ENCODE data around the gene ALKBH6. TPM values are rescaled to one million over a fixed set of nuclear protein-coding genes. Genes with fewer than 3 reads are reported as not detected.

The ALKBH6 gene
- total and polyA plus RNA-seq, 9 of the 15 experiments (the other 6 are each of a cell fraction or from before 2014, with no cell fraction given), result 0.67 to 62.0 (median 34.5) TPM

DNA sequence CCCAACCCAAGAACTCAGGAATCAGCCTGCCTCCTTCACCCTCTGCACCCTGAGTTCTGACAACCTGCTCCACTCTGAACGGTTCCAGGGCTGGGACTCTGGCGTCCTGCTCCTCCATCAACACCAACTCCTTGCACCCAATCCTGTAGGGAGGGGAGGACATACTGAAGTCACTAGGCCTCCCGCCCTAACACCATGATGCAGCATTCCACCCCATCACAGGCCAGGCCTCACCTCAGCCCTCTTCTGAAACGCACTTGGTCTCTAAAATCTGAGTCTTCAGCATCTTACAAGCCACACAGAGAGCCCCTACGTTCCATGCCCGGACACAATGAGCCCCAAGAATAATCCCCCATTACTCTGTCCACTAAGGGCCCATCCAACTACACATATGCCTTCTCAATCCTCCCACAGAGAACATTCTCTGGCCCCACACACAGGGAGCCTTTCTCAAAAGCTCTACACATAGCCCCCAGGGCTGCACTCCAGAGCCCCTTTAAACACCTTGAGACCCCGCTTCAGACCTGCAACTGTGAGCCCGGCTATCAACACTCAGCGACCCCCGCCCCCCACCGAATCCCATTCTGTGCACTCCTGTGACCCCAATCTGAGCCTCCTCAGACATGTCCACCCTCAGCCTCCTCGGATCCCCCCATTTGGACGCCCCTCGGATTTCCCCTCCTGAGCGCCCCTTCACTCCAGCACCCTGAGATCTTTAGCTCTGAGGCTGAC is 567 bp downstream of the ALKBH6 start:
- WGBS (ENCODE audit: insufficient coverage, low coverage, missing lambda C conversion rate), result 1% methylated on average over 15 of the region's 15 CpGs
- peaks cover 31% of the 10 kb centered on the region for H3K79me2 ChIP-seq (ENCODE audit: control insufficient read depth, insufficient read depth, low read length)
- in situ Hi-C loops (cut with MboI), result no loop called here
- ChIA-PET CTCF (ENCODE audit: low intra/inter-chr PET ratio) (no interaction called here), POLR2A (interaction anchor here (0.6 to 1.2 kb wide), 10 partner anchors 10 to 231 kb away, joined by 3 to 9 read pairs (median 4); partner anchors contain the start of genes SDHAF1 and THAP8)
- H3K27me3 ChIP-seq (ENCODE audit: control insufficient read depth in 2 of 2, insufficient read depth in 2 of 2, low read length in 2 of 2), result no peaks in the 10 kb centered on the region
- peak overlapping the region; percentile 82 for H3K27ac ChIP-seq (ENCODE audit: extremely low read depth, low read depth, low read length)
- H3K4me2 ChIP-seq (ENCODE audit: insufficient read depth, low read length), result peak overlapping the region; percentile 90
- peak overlapping the region; percentile 87 for H3K4me3 ChIP-seq
- FAIRE-seq, result peak; percentile 74
- peaks cover 11 to 25% of the 10 kb centered on the region in 2 experiments; a peak in 4 of 5 replicates for H3K4me1 ChIP-seq (replicated peaks in 1 of 2; ENCODE audit: control insufficient read depth in 2 of 2, insufficient read depth in 2 of 2, low read length in 2 of 2)
- H4K20me1 ChIP-seq (replicated peaks; ENCODE audit: control insufficient read depth, insufficient read depth, low read length), result no peaks in the 10 kb centered on the region
- peak; percentile 57 to 58 (median 58) for DNase-seq (ENCODE audit: extremely low read depth in 1 of 4, low spot score in 3 of 4)
- no peaks in the 10 kb centered on the region for H3K9me1 ChIP-seq (ENCODE audit: control insufficient read depth, insufficient read depth, low read length)
- BruUV-seq (replicated peaks), result TSS peak; percentile 81
- peak; percentile 36 for ATAC-seq
- intact Hi-C loops (cut with micrococcal nuclease), result loop anchor here (1.0 kb wide), 1 partner anchor 38 kb away; no protein-coding TSS in a partner anchor
- H3K9me3 ChIP-seq (replicated peaks; ENCODE audit: control insufficient read depth, insufficient read depth, low read depth, low read length), result no peaks in the 10 kb centered on the region
- peaks cover 14% of the 10 kb centered on the region; the same call in 1 of the 3 replicates for H3K36me3 ChIP-seq (ENCODE audit: control insufficient read depth, insufficient read depth, low read length)
- H2AFZ ChIP-seq (ENCODE audit: low read depth, low read length), result peak overlapping the region; percentile 80
- peak overlapping the region; percentile 88 to 92 for H3K9ac ChIP-seq (ENCODE audit: insufficient read depth in 1 of 2, low read depth in 2 of 2, low read length in 2 of 2)
- TF ChIP-seq SIN3A (IDR thresholded peaks at IDR 0.05; ENCODE audit: borderline replicate concordance in 2 of 2, control insufficient read depth in 1 of 2, low read depth in 2 of 2, low read length in 2 of 2) (peak in 1 of 2 experiments; percentile 13; a peak in 1 of 4 replicates), TBP (optimal IDR thresholded peaks at IDR 0.05; ENCODE audit: low read depth, low read length) (peak; percentile 24), CREB1 (IDR thresholded peaks at IDR 0.05) (no peak), CREB1 (CRISPR knock-in tag; IDR thresholded peaks at IDR 0.05) (no peak), ZBTB17 (CRISPR knock-in tag; IDR thresholded peaks at IDR 0.05) (no peak), SNRNP70 (optimal IDR thresholded peaks at IDR 0.05; ENCODE audit: low read depth, low read length) (no peak), KLF6 (CRISPR knock-in tag; IDR thresholded peaks at IDR 0.05; ENCODE audit: borderline replicate concordance) (no peak), PHB (CRISPR knock-in tag; IDR thresholded peaks at IDR 0.05) (no peak), HNRNPLL (IDR thresholded peaks at IDR 0.05; ENCODE audit: low read depth, low read length, poor library complexity, severe bottlenecking) (peak; percentile 6), ZNF165 (CRISPR knock-in tag; IDR thresholded peaks at IDR 0.05; ENCODE audit: borderline replicate concordance) (no peak), SIRT6 (IDR thresholded peaks at IDR 0.05; ENCODE audit: low read depth, low read length) (no peak), RBM15 (IDR thresholded peaks at IDR 0.05; ENCODE audit: insufficient read depth, low read length) (no peak), NCOA1 (IDR thresholded peaks at IDR 0.05; ENCODE audit: low read depth) (0 out of 2 replicates have a peak, but pooled peaks have one; percentile 23), TRIM28 (IDR thresholded peaks at IDR 0.05) (no peak), SMAD1 (IDR thresholded peaks at IDR 0.05; ENCODE audit: low read depth, low read length, partially characterized antibody) (no peak)
- TF ChIP-seq, protein P1, sequence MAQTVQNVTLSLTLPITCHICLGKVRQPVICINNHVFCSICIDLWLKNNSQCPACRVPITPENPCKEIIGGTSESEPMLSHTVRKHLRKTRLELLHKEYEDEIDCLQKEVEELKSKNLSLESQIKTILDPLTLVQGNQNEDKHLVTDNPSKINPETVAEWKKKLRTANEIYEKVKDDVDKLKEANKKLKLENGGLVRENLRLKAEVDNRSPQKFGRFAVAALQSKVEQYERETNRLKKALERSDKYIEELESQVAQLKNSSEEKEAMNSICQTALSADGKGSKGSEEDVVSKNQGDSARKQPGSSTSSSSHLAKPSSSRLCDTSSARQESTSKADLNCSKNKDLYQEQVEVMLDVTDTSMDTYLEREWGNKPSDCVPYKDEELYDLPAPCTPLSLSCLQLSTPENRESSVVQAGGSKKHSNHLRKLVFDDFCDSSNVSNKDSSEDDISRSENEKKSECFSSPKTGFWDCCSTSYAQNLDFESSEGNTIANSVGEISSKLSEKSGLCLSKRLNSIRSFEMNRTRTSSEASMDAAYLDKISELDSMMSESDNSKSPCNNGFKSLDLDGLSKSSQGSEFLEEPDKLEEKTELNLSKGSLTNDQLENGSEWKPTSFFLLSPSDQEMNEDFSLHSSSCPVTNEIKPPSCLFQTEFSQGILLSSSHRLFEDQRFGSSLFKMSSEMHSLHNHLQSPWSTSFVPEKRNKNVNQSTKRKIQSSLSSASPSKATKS (CRISPR knock-in tag; IDR thresholded peaks at IDR 0.05), result no peak
- TF ChIP-seq, protein P2, sequence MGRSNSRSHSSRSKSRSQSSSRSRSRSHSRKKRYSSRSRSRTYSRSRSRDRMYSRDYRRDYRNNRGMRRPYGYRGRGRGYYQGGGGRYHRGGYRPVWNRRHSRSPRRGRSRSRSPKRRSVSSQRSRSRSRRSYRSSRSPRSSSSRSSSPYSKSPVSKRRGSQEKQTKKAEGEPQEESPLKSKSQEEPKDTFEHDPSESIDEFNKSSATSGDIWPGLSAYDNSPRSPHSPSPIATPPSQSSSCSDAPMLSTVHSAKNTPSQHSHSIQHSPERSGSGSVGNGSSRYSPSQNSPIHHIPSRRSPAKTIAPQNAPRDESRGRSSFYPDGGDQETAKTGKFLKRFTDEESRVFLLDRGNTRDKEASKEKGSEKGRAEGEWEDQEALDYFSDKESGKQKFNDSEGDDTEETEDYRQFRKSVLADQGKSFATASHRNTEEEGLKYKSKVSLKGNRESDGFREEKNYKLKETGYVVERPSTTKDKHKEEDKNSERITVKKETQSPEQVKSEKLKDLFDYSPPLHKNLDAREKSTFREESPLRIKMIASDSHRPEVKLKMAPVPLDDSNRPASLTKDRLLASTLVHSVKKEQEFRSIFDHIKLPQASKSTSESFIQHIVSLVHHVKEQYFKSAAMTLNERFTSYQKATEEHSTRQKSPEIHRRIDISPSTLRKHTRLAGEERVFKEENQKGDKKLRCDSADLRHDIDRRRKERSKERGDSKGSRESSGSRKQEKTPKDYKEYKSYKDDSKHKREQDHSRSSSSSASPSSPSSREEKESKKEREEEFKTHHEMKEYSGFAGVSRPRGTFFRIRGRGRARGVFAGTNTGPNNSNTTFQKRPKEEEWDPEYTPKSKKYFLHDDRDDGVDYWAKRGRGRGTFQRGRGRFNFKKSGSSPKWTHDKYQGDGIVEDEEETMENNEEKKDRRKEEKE (IDR thresholded peaks at IDR 0.05; ENCODE audit: borderline replicate concordance in 1 of 2, control insufficient read depth in 1 of 2, low read depth in 2 of 2, low read length in 1 of 2), result no peak

Measured in K562 (cell line).